ENCODE measurements around the gene UBE2V1.
"Not testable (repeated sequence)": the region's sequence is repeated elsewhere in the genome, so short reads cannot be mapped to it uniquely, and the experiment has no call there.

Gene UBE2V1

DNA sequence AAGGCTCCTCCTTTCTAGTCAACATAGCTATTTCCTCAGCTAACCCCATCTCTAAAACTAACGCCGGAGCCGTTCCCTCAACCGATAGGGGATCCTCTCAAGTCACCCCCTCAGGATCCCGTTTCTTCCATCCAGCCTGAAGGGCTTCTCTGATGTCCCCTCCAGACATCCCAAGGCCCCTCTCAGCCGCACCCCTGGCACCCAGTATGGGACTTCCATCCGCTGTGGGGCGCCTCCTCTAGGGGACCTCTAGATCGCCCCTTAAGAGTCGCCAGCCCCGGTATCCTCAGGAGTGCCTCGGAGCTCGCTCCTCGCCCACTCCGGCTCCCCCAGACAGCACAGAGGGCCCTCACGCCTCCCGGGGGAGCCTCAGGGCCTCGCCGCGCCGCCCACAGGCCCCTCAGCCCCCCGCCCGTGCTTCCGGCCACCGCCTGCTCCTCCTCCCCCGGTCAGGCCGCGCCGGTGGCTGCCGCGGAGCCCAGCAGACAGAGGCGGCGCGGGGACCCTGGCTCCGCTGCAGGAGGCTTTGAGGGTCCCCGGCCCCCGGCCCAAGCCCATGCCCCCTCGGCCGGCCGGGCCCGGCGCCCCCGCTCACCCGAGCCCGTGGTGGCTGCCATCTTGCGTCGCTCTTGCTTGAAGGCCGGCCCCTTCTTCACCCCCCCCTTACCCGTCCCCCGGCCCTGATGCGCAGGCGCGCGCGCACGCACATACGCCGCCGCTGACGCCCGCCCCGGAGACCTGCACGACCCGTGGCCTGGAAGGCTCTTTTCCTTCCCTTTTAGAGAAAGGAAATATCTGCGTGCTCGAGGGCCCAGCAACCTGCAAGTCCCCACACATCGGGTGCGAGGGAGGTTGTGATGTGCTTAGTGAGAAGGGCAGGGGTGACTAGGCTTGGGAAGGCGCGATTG, at the start of gene UBE2V1:
Gene UBE2V1, minus strand, starts transcription at position 639 of the 908 bp plus-strand sequence. Its CDS starts 22 bp downstream, at position 617.
- TF ChIP-seq L3MBTL2 (conservative IDR thresholded peaks at IDR 0.05), result peak; percentile 29; the same call in 1 of the 2 replicates
- peak; percentile 40; the same call in 1 of the 2 replicates for TF ChIP-seq LEF1 (IDR thresholded peaks at IDR 0.05; ENCODE audit: borderline replicate concordance)
- no peak for TF ChIP-seq BHLHE40 (IDR thresholded peaks at IDR 0.05; ENCODE audit: borderline replicate concordance)
- peak; percentile 92 for DNase-seq (ENCODE audit: extremely low spot score)
- POLR2A ChIA-PET, result interaction anchor here (0.8 to 5.3 kb wide), 4 partner anchors 13 to 175 kb away, joined by 3 to 50 read pairs (median 10); partner anchors contain the start of gene PEDS1
- CTCF ChIA-PET, result interaction anchor here (1.0 kb wide), 1 partner anchor 41 kb away, joined by 3 read pairs; no protein-coding TSS in a partner anchor

- POLR2A ChIA-PET; CTCF ChIA-PET; DNase-seq (ENCODE audit: extremely low spot score): not testable (repeated sequence)
Measured at GRCh38 chr20:50161494-50161893, 48.5 kb upstream of the UBE2V1 start.

GRCh38 chr20:50153500-50154377, 40.8 kb upstream of the UBE2V1 start, which contains the start of gene PEDS1:
TSS of gene PEDS1 (minus strand) at chr20:50153723. CDS start at chr20:50153637, 86 bp downstream.
- ChIA-PET POLR2A (interaction anchor here (0.6 to 3.3 kb wide), 26 partner anchors 9 to 289 kb away, joined by 3 to 39 read pairs (median 4); partner anchors contain the start of gene UBE2V1), CTCF (interaction anchor here (0.6 to 1.8 kb wide), 7 partner anchors 11 to 1200 kb away, joined by 3 to 5 read pairs (median 3); no protein-coding TSS in a partner anchor)
- TF ChIP-seq CTBP1 (IDR thresholded peaks at IDR 0.05; ENCODE audit: borderline replicate concordance), result no peak
- 0 out of 2 replicates have a peak, but pooled peaks have one; percentile 13 for TF ChIP-seq FOXM1 (IDR thresholded peaks at IDR 0.05; ENCODE audit: borderline replicate concordance)
- TF ChIP-seq ZNF384 (IDR thresholded peaks at IDR 0.05), result no peak
- TF ChIP-seq NFRKB (IDR thresholded peaks at IDR 0.05), result no peak
- TF ChIP-seq ARNT (IDR thresholded peaks at IDR 0.05), result no peak
- peak; percentile 94 for TF ChIP-seq L3MBTL2 (conservative IDR thresholded peaks at IDR 0.05)
- peak; percentile 96 for DNase-seq (ENCODE audit: extremely low spot score)

GRCh38 chr20:50153153-50153499, 40.2 kb upstream of the UBE2V1 start:
- DNase-seq (ENCODE audit: extremely low spot score), result no peak
- CTCF ChIA-PET, result interaction anchor here (0.6 to 1.8 kb wide), 5 partner anchors 16 to 1201 kb away, joined by 3 to 5 read pairs (median 4); no protein-coding TSS in a partner anchor
- POLR2A ChIA-PET, result interaction anchor here (0.7 to 3.3 kb wide), 22 partner anchors 8 to 250 kb away, joined by 3 to 39 read pairs (median 5); partner anchors contain the start of gene UBE2V1
- TF ChIP-seq, protein P1, sequence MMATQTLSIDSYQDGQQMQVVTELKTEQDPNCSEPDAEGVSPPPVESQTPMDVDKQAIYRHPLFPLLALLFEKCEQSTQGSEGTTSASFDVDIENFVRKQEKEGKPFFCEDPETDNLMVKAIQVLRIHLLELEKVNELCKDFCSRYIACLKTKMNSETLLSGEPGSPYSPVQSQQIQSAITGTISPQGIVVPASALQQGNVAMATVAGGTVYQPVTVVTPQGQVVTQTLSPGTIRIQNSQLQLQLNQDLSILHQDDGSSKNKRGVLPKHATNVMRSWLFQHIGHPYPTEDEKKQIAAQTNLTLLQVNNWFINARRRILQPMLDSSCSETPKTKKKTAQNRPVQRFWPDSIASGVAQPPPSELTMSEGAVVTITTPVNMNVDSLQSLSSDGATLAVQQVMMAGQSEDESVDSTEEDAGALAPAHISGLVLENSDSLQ (IDR thresholded peaks at IDR 0.05), result no peak
- TF ChIP-seq BHLHE40 (IDR thresholded peaks at IDR 0.05; ENCODE audit: borderline replicate concordance) (no peak), FOXA1 (IDR thresholded peaks at IDR 0.05) (no peak), NFRKB (IDR thresholded peaks at IDR 0.05) (no peak), ZNF384 (IDR thresholded peaks at IDR 0.05) (no peak), TARDBP (IDR thresholded peaks at IDR 0.05) (no peak), ELF4 (IDR thresholded peaks at IDR 0.05) (no peak), FOXK2 (IDR thresholded peaks at IDR 0.05) (no peak), SUZ12 (IDR thresholded peaks at IDR 0.05) (no peak), L3MBTL2 (conservative IDR thresholded peaks at IDR 0.05) (no peak), SP1 (IDR thresholded peaks at IDR 0.05) (no peak), FOXM1 (IDR thresholded peaks at IDR 0.05; ENCODE audit: borderline replicate concordance) (no peak), ARNT (IDR thresholded peaks at IDR 0.05) (no peak), HDGF (IDR thresholded peaks at IDR 0.05; ENCODE audit: borderline replicate concordance) (no peak), LEF1 (IDR thresholded peaks at IDR 0.05; ENCODE audit: borderline replicate concordance) (no peak), CTBP1 (IDR thresholded peaks at IDR 0.05; ENCODE audit: borderline replicate concordance) (no peak)

DNA sequence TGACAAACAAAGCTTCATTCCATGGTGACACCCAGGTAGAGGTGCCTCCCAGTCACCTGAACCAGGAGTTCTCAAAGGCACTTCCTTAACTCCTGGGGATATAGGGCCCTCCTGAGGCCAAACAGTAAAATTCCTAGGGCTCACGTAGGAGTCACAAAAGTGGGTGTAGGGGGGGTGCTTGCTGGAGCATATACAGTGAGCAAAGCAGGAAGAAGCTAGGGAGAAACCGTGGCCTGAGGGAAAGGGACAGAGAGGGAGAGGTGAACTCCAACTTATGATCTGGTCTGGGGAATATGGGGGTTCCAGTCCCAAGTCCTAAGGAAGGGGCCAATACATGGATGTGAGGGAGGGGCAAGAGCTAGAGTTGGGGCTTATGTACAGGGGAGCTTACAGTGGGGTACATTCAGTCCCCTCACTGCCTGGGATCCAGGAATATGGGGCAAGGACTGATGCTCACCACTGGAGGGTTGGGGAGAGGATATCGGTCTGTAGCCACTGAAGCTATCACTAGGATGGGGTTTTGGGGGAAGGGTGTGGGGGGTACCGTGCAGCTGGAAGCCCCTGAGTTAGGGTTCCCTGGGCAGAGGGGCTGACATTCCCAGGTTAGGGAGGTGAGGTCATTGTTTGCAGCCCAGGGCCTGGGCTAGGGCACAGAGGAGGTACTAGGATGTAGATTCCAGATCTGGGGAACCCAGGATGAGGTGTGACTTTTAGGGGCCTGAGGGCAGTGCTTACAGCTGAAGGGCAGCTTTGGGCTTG, 39.6 kb upstream of the UBE2V1 start:
- CTCF ChIA-PET, result interaction anchor here (0.5 to 1.8 kb wide), 7 partner anchors 17 to 1202 kb away, joined by 3 to 5 read pairs (median 3); no protein-coding TSS in a partner anchor
- POLR2A ChIA-PET, result interaction anchor here (0.7 to 3.3 kb wide), 13 partner anchors 12 to 172 kb away, joined by 3 to 39 read pairs (median 8); partner anchors contain the start of gene UBE2V1
- TF ChIP-seq ELF4 (IDR thresholded peaks at IDR 0.05), result no peak
- no peak for TF ChIP-seq TARDBP (IDR thresholded peaks at IDR 0.05)
- TF ChIP-seq HDGF (IDR thresholded peaks at IDR 0.05; ENCODE audit: borderline replicate concordance), result no peak
- TF ChIP-seq FOXK2 (IDR thresholded peaks at IDR 0.05), result no peak
- no peak for TF ChIP-seq LEF1 (IDR thresholded peaks at IDR 0.05; ENCODE audit: borderline replicate concordance)
- TF ChIP-seq L3MBTL2 (conservative IDR thresholded peaks at IDR 0.05), result no peak
- TF ChIP-seq CTBP1 (IDR thresholded peaks at IDR 0.05; ENCODE audit: borderline replicate concordance), result no peak
- TF ChIP-seq BHLHE40 (IDR thresholded peaks at IDR 0.05; ENCODE audit: borderline replicate concordance), result no peak
- no peak for TF ChIP-seq NFRKB (IDR thresholded peaks at IDR 0.05)
- no peak for TF ChIP-seq ZNF384 (IDR thresholded peaks at IDR 0.05)
- DNase-seq (ENCODE audit: extremely low spot score), result no peak

DNA sequence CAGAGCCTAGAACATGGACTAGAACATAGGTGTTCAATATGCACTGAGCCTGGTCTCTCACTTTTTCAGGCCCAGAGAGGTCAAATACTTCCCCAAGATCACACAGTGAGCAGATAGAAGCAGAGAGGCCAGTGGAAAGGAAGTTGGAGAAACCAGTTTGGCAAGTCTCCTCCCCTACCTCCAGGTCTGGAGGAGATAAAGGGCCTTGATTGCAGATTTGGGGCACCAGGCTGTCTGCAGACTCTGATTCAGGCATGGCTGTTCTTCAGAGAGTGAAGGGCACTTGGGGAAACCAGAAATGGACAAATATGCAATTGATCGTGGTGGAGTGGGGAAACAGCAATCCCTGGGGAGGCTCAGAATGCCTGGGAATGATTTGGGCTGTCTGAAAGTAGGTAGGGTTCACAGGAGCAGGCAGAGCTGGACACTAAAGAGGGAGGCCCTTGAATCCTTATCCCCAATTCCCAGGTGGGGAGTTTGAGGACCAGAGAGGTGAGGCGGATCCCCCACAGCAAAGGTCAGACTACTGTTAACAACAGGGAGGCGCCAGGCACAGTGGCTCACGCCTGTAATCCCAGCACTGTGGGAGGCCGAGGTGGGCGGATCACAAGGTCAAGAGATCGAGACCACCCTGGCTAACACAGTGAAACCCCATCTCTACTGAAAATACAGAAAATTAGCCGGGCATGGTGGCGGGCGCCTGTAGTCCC, 38.2 kb upstream of the UBE2V1 start:
- DNase-seq (ENCODE audit: extremely low spot score), result no peak
- no peak for TF ChIP-seq FOXM1 (IDR thresholded peaks at IDR 0.05; ENCODE audit: borderline replicate concordance)
- TF ChIP-seq NFRKB (IDR thresholded peaks at IDR 0.05), result no peak
- TF ChIP-seq BHLHE40 (IDR thresholded peaks at IDR 0.05; ENCODE audit: borderline replicate concordance), result no peak
- no peak for TF ChIP-seq ELF4 (IDR thresholded peaks at IDR 0.05)
- TF ChIP-seq FOXK2 (IDR thresholded peaks at IDR 0.05), result no peak
- no peak for TF ChIP-seq HDGF (IDR thresholded peaks at IDR 0.05; ENCODE audit: borderline replicate concordance)
- TF ChIP-seq ARNT (IDR thresholded peaks at IDR 0.05), result no peak
- no peak for TF ChIP-seq FOXA1 (IDR thresholded peaks at IDR 0.05)
- TF ChIP-seq, protein P1 (IDR thresholded peaks at IDR 0.05), result no peak
- TF ChIP-seq LEF1 (IDR thresholded peaks at IDR 0.05; ENCODE audit: borderline replicate concordance), result no peak
- TF ChIP-seq SP1 (IDR thresholded peaks at IDR 0.05), result no peak
- TF ChIP-seq SUZ12 (IDR thresholded peaks at IDR 0.05), result no peak
- TF ChIP-seq ZNF384 (IDR thresholded peaks at IDR 0.05), result no peak
- TF ChIP-seq L3MBTL2 (conservative IDR thresholded peaks at IDR 0.05), result no peak
- no peak for TF ChIP-seq CTBP1 (IDR thresholded peaks at IDR 0.05; ENCODE audit: borderline replicate concordance)
- no peak for TF ChIP-seq TARDBP (IDR thresholded peaks at IDR 0.05)
- CTCF ChIA-PET, result no interaction called here
- POLR2A ChIA-PET, result no interaction called here
